ENCODE measurements around the gene GNG2. TPM values are rescaled to one million over a fixed set of nuclear protein-coding genes. Genes with fewer than 3 reads are reported as not detected.

The GNG2 gene
- total and polyA plus RNA-seq, 10 donors: 23.6 to 180 (median 99.1) TPM

DNA sequence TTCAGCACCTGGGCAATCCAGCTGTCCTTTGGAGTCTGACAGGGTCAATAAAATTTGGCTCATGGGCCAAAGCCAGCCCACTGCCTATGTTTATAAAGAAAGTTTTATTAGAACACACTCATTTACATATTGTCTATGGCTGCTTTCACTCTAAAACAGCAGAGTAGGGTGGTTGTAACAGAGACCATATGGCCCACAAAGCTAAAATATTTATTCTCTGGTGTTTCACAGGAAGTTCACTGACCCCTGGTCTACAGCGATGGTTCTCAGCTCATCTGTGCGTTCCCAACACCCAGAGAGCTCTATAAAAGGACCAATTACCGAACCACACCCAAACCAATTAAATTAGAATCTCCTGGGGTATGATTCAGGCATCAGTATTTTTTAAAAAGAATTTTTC lies 91.2 kb downstream of the GNG2 start:
- 61 to 96% (median 81%) methylated on average over 3 of the region's 3 CpGs for WGBS, 5 donors
- H3K27ac ChIP-seq: no peak overlapping the region
- TF ChIP-seq POLR2A (IDR thresholded peaks at IDR 0.05) (no peak), POLR2AphosphoS5 (IDR thresholded peaks at IDR 0.05) (no peak)
- TF ChIP-seq, protein P1, sequence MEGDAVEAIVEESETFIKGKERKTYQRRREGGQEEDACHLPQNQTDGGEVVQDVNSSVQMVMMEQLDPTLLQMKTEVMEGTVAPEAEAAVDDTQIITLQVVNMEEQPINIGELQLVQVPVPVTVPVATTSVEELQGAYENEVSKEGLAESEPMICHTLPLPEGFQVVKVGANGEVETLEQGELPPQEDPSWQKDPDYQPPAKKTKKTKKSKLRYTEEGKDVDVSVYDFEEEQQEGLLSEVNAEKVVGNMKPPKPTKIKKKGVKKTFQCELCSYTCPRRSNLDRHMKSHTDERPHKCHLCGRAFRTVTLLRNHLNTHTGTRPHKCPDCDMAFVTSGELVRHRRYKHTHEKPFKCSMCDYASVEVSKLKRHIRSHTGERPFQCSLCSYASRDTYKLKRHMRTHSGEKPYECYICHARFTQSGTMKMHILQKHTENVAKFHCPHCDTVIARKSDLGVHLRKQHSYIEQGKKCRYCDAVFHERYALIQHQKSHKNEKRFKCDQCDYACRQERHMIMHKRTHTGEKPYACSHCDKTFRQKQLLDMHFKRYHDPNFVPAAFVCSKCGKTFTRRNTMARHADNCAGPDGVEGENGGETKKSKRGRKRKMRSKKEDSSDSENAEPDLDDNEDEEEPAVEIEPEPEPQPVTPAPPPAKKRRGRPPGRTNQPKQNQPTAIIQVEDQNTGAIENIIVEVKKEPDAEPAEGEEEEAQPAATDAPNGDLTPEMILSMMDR (IDR thresholded peaks at IDR 0.05 in 8 of 11, conservative IDR thresholded peaks at IDR 0.05 in 3 of 11): no peak
- H3K36me3 ChIP-seq: peaks cover 4 to 71% (median 36%) of the 10 kb centered on the region in 6 donors
- no peak for DNase-seq
- no peaks in the 10 kb centered on the region for H3K4me1 ChIP-seq
- intact Hi-C loops (cut with DNase I; ENCODE audit: low total_unique reads): no loop called here
- no peak overlapping the region for H3K4me3 ChIP-seq
- peaks cover 0 to 8% (median 0%) of the 10 kb centered on the region in 8 donors for H3K9me3 ChIP-seq
- H3K27me3 ChIP-seq (replicated peaks in 1 of 7): no peaks in the 10 kb centered on the region

DNA sequence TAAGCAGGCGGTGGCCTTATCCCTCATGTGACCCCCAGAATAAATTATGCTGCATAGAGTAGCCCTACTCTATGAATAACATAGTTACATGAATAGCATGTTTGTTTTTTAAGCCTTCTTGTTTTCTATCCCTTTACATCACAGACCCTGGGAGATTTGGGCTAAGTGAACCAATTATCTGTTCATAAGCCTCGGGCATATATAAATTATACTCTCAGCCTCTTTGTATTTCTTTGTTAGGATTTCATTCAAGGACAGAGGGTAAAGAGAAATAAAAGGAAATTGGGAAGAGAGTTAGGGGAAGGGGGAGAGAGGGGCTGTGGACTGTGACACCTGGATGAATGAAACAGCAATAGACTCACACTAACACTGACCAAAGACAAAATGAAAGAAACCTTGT lies 93.6 kb downstream of the GNG2 start:
- TF ChIP-seq, protein P1 (IDR thresholded peaks at IDR 0.05 in 8 of 11, conservative IDR thresholded peaks at IDR 0.05 in 3 of 11): no peak
- TF ChIP-seq POLR2A (IDR thresholded peaks at IDR 0.05) (no peak), POLR2AphosphoS5 (IDR thresholded peaks at IDR 0.05) (no peak)
- peaks cover 0 to 18% (median 14%) of the 10 kb centered on the region in 8 donors for H3K9me3 ChIP-seq
- H3K27ac ChIP-seq: no peak overlapping the region
- DNase-seq: no peak
- 87 to 97% (median 93%) methylated on average over 2 of the region's 2 CpGs for WGBS, 5 donors
- H3K4me3 ChIP-seq: no peak overlapping the region
- peaks cover 4 to 94% (median 53%) of the 10 kb centered on the region in 6 donors for H3K36me3 ChIP-seq
- no peaks in the 10 kb centered on the region for H3K27me3 ChIP-seq (replicated peaks in 1 of 7)
- no peaks in the 10 kb centered on the region for H3K4me1 ChIP-seq
- intact Hi-C loops (cut with DNase I; ENCODE audit: low total_unique reads): no loop called here

DNA sequence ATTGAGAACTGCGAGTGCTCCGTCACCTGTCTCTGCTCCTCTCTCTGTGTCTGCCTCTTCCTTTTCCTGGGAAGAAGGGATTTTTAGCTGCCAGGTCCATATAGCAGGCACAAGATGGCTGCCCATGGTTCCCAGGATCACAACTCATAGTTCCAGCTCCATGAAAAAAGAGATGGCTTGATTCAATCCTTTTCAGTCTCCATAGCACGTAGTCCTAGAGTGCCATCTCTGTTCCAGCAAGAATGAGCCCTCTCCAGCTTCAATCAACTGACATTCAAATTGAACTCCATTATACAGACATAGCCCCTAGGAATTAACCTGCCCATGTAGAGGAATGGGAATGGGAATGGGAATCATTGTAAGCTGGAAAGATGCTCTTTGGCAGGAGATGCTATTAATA lies 94.2 kb downstream of the GNG2 start:
- Histone ChIP-seq H3K27ac (no peak overlapping the region), H3K27me3 (replicated peaks in 1 of 7) (no peaks in the 10 kb centered on the region), H3K4me1 (no peaks in the 10 kb centered on the region), H3K36me3 (peaks cover 4 to 100% (median 56%) of the 10 kb centered on the region in 6 donors), H3K9me3 (peaks cover 0 to 24% (median 20%) of the 10 kb centered on the region in 8 donors), H3K4me3 (no peak overlapping the region)
- intact Hi-C loops (cut with DNase I; ENCODE audit: low total_unique reads): no loop called here
- TF ChIP-seq, protein P1 (IDR thresholded peaks at IDR 0.05 in 8 of 11, conservative IDR thresholded peaks at IDR 0.05 in 3 of 11): no peak
- no peak for TF ChIP-seq POLR2AphosphoS5 (IDR thresholded peaks at IDR 0.05)
- no peak for TF ChIP-seq POLR2A (IDR thresholded peaks at IDR 0.05)
- 91 to 95% (median 94%) methylated on average over 3 of the region's 3 CpGs for WGBS, 5 donors
- DNase-seq: no peak

DNA sequence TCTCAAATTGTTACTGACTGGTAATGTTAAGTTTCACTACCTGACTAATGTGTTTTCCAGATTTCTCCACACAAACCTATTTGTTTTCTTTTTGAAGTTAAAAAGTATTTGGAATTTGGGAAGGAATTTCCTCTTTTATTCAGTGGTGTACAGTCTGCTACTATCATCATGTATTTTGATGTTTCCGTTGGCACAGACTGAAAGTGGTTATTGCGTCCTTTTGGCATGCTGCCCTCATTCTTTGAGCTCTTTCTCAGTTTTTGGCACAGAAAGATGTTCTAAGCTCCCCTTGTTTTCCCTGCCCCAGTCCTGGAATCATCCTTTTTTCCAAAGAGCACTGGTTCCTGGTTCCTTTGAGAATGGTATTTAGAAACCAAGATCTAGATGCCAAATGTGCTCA lies 97.5 kb downstream of the GNG2 start:
- no peaks in the 10 kb centered on the region for H3K27me3 ChIP-seq (replicated peaks in 1 of 7)
- H3K9me3 ChIP-seq: peaks cover 0 to 29% (median 25%) of the 10 kb centered on the region in 8 donors
- no peak overlapping the region for H3K27ac ChIP-seq
- H3K4me1 ChIP-seq: peaks cover 0 to 24% (median 8%) of the 10 kb centered on the region in 6 donors
- DNase-seq: no peak
- H3K36me3 ChIP-seq: peaks cover 0 to 80% (median 34%) of the 10 kb centered on the region in 6 donors
- H3K4me3 ChIP-seq: no peak overlapping the region
- intact Hi-C loops (cut with DNase I; ENCODE audit: low total_unique reads): no loop called here
- TF ChIP-seq POLR2A (IDR thresholded peaks at IDR 0.05): no peak
- TF ChIP-seq, protein P1 (IDR thresholded peaks at IDR 0.05 in 8 of 11, conservative IDR thresholded peaks at IDR 0.05 in 3 of 11): no peak
- no peak for TF ChIP-seq POLR2AphosphoS5 (IDR thresholded peaks at IDR 0.05)
- 73 to 86% (median 77%) methylated on average over 2 of the region's 2 CpGs for WGBS, 5 donors
